ELR (cell line): ENCODE results near the gene PRDM10.
"Not testable (repeated sequence)": the region's sequence is repeated elsewhere in the genome, so short reads cannot be mapped to it uniquely, and the experiment has no call there.

Experiments
- DNase-seq: peaks from one replicate; pipeline ENCODE4 v3.0.0-alpha.2; 2015; ENCODE audit warnings: low read depth

The PRDM10 gene, protein sequence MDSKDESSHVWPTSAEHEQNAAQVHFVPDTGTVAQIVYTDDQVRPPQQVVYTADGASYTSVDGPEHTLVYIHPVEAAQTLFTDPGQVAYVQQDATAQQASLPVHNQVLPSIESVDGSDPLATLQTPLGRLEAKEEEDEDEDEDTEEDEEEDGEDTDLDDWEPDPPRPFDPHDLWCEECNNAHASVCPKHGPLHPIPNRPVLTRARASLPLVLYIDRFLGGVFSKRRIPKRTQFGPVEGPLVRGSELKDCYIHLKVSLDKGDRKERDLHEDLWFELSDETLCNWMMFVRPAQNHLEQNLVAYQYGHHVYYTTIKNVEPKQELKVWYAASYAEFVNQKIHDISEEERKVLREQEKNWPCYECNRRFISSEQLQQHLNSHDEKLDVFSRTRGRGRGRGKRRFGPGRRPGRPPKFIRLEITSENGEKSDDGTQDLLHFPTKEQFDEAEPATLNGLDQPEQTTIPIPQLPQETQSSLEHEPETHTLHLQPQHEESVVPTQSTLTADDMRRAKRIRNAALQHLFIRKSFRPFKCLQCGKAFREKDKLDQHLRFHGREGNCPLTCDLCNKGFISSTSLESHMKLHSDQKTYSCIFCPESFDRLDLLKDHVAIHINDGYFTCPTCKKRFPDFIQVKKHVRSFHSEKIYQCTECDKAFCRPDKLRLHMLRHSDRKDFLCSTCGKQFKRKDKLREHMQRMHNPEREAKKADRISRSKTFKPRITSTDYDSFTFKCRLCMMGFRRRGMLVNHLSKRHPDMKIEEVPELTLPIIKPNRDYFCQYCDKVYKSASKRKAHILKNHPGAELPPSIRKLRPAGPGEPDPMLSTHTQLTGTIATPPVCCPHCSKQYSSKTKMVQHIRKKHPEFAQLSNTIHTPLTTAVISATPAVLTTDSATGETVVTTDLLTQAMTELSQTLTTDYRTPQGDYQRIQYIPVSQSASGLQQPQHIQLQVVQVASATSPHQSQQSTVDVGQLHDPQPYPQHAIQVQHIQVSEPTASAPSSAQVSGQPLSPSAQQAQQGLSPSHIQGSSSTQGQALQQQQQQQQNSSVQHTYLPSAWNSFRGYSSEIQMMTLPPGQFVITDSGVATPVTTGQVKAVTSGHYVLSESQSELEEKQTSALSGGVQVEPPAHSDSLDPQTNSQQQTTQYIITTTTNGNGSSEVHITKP

GRCh38 chr11:130002352-130002845 lies at the start of gene PRDM10:
PRDM10 (minus strand) TSS chr11:130002835; CDS start chr11:129960964, 41,871 bp downstream.
- peak; percentile 91 for DNase-seq

GRCh38 chr11:130051082-130051481 lies 48.4 kb upstream of the PRDM10 start:
- no peak for DNase-seq

GRCh38 chr11:130050257-130050656 lies 47.6 kb upstream of the PRDM10 start:
- no peak for DNase-seq

DNA sequence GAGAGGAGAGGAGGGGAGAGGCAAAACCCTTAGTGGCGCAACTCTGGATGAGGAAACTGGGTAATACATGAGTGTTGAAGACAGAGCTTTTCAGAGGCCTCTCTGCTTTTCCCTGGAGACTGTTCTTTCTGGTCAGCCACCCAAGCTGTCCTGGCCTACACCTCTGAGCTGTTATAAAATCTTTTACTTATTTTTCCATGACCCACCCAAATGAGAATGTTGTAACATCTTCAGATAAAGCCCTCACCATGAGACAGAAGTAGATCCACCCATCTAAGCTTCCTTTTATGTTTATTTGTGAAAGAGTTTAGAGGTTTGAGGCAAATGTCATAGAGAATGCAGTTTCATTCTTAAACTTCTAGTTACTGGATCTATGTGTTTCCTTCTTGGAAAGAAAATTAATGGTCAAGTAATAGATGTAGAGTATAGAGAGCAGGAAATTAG lies 46.7 kb upstream of the PRDM10 start:
- no peak for DNase-seq

- no peak for DNase-seq
Observed at GRCh38 chr11:130047141-130047540, 44.5 kb upstream of the PRDM10 start.

- no peak for DNase-seq
Observed at GRCh38 chr11:130043575-130043974, 40.9 kb upstream of the PRDM10 start.

- DNase-seq, result peak; percentile 96
Observed at GRCh38 chr11:130042093-130042591, 39.5 kb upstream of the PRDM10 start.

- DNase-seq, result no peak
Observed at GRCh38 chr11:130040281-130040940, 37.8 kb upstream of the PRDM10 start.

DNA sequence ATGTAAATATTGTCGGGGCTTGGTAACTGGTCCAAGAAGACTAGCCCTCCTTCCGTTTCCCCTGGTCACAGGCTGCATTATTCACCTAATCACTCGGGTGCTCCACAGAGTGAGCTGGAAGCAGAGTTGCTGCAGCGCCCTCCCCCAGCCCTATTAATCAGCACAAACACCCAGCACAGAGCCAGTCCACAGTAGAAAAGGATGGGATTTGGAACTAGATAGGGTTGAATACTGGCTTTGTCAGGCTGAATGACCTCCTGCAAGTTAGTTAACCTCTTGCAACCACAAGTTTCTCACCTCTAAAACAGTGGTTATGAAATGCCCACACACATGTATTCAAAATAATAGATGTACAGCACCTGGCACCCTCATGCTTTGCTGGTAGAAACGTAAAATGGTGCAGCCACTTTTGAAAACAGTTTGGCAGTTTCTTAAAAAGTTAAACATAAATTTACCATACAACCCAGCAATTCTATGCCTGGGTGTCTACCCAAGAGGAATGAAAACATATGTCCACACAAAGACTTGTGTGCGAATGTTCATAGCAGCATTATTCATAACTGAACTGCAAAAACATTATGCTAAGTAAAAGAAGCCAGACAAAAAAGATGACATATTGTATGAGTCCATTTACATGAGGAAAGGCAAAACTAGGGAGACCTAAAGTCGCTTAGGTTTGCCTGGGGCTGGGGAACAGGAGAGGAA lies 35.4 kb upstream of the PRDM10 start:
- DNase-seq, result peak; percentile 45

GRCh38 chr11:130037058-130037457 lies 34.4 kb upstream of the PRDM10 start:
- peak; percentile 76 for DNase-seq

DNA sequence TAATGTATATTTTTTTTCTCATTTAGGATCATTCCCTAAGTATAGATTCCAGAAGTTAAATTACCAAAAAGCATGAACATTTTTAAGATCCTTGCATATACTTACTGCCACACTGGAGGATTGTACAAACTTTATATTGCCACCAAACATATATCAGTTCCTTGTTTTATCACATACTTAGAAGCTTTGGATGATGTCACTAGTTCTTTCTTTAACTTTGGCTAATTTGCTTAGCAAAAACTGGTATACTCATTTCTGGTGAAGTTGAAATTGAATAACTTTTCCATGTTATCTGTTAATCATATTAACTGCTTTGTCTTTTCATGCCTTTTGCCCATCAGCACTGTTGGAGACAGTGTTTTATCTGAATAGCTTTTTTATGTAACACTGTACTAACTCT lies 31.6 kb upstream of the PRDM10 start:
- no peak for DNase-seq

GRCh38 chr11:130032931-130033330 lies 30.3 kb upstream of the PRDM10 start:
- no peak for DNase-seq

GRCh38 chr11:130031945-130032344 lies 29.3 kb upstream of the PRDM10 start:
- DNase-seq, result no peak

DNA sequence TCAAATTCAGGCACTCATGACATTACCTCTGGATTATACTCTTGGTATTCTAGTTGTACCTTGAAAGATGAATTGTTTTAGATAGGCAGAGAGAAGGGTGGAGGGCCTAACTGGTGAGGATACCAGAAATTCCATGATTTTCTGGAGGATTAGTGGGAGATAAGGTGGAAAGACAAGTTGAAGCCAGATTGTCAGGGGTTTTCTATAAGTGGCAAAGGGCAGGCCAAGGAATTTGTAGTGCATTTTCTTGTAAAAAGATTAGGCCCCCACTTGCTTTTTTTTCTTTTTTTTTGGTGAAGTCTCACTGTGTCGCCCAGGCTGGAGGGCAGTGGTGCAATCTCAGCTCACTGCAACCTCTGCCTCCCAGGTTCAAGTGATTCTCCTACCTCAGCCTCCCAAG lies 28.4 kb upstream of the PRDM10 start:
- no peak for DNase-seq

DNA sequence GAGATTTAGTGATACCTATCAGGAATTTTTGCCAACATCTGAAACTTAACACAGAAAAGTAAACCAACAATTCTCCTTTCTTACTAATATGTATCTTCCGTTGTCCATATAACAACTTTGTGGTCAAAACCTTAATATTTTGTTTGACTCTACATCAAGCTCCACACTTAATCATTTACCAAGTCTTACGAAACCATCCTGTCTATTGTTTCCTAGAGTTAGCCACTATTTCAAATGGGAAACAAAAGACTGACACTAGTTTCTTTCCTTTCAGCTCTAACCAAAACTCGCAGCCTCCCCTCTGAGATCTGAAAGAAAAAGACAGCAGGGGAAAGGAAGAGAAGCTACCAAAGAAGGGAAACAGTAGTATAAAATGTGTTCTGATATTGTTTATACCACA lies 26.5 kb upstream of the PRDM10 start:
- DNase-seq, result no peak

DNA sequence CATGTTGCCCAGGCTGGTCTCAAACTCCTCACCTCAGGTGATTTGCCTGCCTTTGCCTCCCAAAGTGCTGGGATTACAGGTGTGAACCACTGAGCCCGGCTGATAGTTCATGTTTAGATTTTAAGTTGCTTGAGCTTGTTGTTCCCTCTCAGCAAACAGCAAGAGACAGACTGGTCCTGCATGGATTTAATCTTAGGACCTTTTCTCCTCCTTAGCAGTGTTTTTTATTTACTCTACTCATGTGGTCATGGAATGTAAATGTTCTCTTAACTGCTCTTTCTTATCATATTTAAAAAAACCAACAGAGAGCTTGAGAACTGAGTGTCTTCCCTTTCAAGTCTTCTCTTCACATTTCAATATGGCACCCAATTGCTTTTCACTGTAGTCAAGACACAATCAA lies 22.7 kb upstream of the PRDM10 start:
- no peak for DNase-seq

GRCh38 chr11:130024361-130024760 lies 21.7 kb upstream of the PRDM10 start:
- peak; percentile 74 for DNase-seq

DNA sequence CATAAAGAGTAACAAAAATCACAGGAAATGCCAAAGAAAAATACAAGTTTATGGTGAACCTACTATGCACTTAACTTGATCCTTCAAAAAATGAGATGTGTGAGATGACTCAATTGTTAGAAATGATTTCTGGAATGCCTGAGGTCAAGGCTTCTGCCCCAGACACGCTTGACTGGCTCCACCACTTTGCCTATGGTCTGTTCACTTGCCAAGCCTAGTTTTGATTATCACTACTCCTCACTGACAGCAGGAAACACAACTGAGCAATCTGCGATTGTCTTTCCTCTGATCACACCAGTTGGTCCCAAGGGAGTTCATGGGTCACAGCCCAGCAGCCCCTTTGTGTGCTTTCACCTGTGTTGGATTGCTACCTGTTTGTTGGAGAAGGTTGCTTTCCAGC lies 20.6 kb upstream of the PRDM10 start:
- peak; percentile 90 for DNase-seq

DNA sequence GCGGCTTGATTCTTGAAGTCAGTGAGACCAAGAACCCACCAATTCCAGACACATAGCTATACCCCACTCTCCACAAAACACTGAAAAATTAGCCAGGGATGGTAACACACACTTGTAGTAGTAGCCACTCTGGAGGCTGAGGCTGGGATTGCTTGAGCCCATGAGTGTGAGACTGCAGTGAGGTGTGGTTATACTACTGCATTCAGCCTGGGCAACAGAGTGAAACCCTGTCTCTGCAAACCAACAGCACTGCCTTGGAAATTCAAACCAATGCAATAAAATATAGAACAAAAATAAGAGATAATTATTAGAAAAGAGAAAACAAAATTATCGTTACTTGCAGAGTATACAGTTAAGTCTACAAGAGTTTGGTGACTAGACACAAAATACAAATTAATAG lies 20.2 kb upstream of the PRDM10 start:
- peak; percentile 34 for DNase-seq

GRCh38 chr11:130021606-130022005 lies 19.0 kb upstream of the PRDM10 start:
- not testable (repeated sequence) for DNase-seq

- no peak for DNase-seq
Observed at GRCh38 chr11:130020323-130020722, 17.7 kb upstream of the PRDM10 start.
